GM21737 (cell line): ENCODE measurements around the gene PROX2.

ENCODE experiments used
- ATAC-seq: cut with Tn5 transposase; IDR thresholded peaks from one replicate; pipeline ENCODE4 v1.9.1; 2021; ENCODE audit warnings: mild to moderate bottlenecking, moderate library complexity; ENCODE audit not compliant: unreplicated experiment

Gene PROX2

DNA sequence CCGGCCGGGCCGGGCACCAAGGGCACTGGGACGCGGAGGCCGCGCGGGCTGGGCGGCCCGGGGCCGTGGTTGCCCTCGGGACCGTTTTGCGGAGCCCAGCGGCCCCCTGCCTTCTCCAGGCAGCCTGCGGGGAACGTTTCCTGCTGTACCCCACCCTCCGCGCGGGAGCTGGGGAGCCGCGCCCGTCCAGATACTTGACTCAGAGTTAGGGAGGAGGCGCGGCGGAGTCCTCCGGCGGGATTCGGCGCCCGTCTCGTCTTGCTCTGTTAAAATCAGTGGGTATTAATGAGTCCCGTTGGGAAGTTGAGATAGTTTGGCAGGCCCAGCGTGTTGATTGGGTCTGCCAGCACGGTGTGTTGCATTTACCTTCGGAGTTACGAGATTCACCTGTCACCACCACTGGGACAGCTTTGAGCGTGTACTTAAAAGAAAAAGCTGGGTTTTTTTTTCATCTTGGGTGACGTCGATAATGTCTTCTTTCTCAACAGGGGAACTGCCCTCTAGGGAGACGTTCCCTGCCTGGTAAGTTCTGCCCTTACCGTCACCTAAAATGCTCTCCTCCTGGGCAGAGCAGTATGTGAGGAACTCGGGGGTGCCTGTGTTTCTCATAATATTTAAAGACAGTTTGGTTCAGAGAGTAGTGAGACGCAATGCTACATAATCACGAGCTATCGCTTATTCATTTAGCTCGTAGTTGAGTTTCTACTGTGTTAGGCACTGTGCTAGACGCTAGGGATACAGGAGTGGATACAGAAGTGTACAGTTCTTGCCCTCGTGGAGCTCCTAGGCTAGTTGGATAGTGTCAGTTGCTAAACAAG is 6.4 kb upstream of the PROX2 start:
- peak; percentile 29 for ATAC-seq

- ATAC-seq, result peak; percentile 93
Observed at GRCh38 chr14:74881431-74882102, 5.6 kb upstream of the PROX2 start, which contains the start of gene DLST. DLST (plus strand) TSS chr14:74881916; CDS start chr14:74881954, 38 bp downstream.

DNA sequence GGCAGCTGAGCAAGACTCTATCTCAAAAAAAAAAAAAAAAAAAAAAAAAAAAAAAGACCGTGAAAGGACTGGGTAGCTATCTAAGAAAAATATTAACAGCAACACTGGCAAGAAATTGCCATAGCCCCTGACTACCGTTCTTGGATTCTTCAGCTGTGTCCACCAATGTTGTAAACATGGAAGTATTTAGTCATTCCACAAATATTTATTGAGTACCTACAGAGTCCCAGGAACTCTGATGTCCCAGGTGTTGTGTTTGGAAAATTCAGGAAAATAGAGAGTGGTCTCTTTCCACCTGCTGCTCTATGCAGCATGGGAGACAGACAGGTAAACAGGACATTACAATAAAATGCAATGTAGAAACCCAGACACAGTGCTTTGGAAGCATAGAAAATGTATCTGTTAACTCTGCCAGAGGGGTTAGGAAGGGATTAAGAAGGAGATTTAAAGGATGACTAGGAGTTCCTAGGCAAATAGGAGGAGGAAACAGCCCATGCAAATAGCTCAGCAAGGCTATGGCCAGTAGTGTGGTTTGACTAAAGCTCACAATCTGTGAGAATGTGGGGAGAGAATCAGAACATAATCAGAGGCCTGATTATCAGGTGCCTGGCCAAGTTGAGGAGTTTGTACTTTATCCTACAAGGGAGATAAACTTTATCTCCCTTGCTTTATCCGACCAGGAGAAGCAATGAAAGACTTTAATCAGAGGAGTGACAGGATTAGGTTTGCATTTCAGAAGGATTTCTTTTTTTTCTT is 3.7 kb upstream of the PROX2 start:
- no peak for ATAC-seq

DNA sequence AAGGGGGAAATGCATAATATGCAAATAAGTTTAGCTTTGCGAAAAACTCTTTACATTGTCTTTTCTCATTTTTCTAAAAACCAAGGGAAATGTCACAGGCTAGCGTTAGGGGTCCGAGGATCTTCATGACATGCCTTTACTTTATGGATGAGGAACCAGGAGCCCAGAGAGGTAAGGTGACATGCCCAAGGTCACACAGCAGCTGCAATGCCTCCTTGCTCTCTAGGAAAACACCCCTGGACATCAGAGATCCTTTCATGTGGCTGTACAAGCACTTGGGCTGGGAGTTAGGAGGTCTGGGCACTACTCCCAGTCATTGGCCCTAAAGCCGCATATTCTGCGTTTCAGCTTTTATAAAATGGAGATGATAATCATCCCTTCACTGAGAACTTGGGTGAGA is 741 bp downstream of the PROX2 start:
- no peak for ATAC-seq

DNA sequence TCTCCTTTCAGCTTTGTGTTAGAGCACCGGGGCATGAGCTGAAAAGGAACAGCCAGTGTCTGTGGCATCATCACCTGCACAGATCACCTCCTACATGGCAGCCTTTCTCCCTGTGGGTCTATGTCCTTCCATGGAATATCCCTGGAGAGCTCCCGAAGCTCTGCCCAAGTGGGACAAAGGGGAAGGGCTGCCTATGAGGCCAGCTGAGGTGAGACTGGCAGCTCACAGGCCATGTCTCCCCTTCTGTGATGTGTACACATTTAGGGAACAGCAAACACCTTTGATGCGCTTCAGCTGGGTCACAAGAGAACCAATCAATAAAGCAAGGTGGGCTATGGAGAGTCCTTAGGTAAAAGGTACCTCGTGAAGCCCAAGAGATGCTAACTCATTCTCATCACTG is 4.1 kb downstream of the PROX2 start:
- no peak for ATAC-seq

- no peak for ATAC-seq
Observed at GRCh38 chr14:74868739-74869138, 7.2 kb downstream of the PROX2 start.

- no peak for ATAC-seq
Observed at GRCh38 chr14:74867673-74868072, 8.3 kb downstream of the PROX2 start.

- no peak for ATAC-seq
Observed at GRCh38 chr14:74866708-74867389, 9.1 kb downstream of the PROX2 start.

GRCh38 chr14:74865156-74865555 is 10.8 kb downstream of the PROX2 start:
- no peak for ATAC-seq

- no peak for ATAC-seq
Observed at GRCh38 chr14:74864198-74864597, 11.7 kb downstream of the PROX2 start.

- ATAC-seq, result no peak
Observed at GRCh38 chr14:74863274-74863673, 12.7 kb downstream of the PROX2 start.

- ATAC-seq, result no peak
Observed at GRCh38 chr14:74861734-74862090, 14.2 kb downstream of the PROX2 start.

- ATAC-seq, result no peak
Observed at GRCh38 chr14:74860899-74861733, 14.8 kb downstream of the PROX2 start.

- no peak for ATAC-seq
Observed at GRCh38 chr14:74859757-74860552, 16.0 kb downstream of the PROX2 start.

DNA sequence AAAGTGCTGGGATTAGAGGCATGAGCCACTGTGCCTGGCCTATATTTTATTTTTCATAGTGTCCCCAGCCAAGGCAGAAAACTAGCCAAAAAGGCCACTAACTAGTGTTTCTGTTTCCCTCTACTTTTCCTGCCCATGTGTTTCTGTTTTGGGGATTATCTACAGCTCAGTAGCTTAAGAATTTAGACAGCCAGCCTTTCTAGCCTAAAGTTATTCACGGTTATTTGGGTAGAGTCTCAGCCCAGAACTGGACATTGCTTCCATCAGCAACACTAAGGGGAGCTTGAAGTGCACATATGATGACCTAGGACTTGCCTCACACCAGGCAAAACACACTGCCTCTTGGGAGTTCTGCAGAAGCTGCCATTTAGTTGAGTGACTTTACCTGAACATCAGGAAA is 17.9 kb downstream of the PROX2 start:
- no peak for ATAC-seq

GRCh38 chr14:74856366-74856765 is 19.6 kb downstream of the PROX2 start:
- no peak for ATAC-seq

GRCh38 chr14:74855945-74856344 is 20.0 kb downstream of the PROX2 start:
- ATAC-seq, result no peak

DNA sequence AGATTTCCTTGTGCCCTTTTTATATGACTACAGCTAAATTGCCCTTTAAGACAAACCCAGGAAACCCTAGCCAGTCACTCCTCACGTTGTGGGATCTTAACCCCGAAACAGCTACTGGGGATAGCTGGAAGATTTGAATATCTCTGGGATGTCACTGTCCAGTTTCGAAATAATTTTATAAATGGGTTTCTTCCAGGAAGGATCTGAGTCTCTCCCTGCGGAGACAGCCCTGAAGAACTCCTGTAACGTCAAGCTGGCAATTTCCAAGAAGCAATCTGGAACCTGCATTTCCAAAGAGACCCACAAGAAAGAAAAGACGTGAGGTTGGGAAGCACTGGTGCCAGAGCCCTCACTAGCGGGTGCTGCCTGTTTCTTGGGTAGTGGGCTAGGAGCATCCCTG is 20.9 kb downstream of the PROX2 start:
- no peak for ATAC-seq

DNA sequence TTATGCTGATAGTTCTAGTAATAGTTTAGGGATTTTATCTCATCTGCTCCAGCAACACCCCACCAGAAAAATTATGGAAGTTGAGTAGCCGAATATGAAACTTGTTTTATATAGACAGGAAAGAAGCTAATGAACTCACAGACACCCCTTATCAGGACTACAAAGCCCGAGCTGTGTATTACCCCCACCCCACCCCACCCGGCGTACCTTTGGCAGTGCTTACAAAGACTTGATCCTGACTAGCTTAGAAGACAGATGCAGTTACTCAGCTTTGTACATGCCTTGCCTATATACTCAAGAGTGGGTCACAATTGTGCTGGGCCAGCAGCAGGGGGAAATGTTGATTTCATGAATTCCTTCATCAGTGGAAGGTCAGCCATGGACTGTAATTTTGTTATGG is 22.4 kb downstream of the PROX2 start:
- no peak for ATAC-seq
